Medulla oblongata (tissue), 1 donor: ENCODE data around the gene FCGR2B.
"Not testable (repeated sequence)": the region's sequence is repeated elsewhere in the genome, so short reads cannot be mapped to it uniquely, and the experiment has no call there.

Experiments
- DNase-seq: peaks from one replicate; pipeline ENCODE4 v3.0.0-alpha.2; 2015; ENCODE audit errors: extremely low spot score

FCGR2B gene

GRCh38 chr1:161662684-161663339, at the start of gene FCGR2B:
Gene FCGR2B (plus strand): TSS chr1:161663143. CDS start chr1:161663242, 99 bp downstream.
- not testable (repeated sequence) for DNase-seq

GRCh38 chr1:161616417-161616816, 46.5 kb upstream of the FCGR2B start:
- not testable (repeated sequence) for DNase-seq

GRCh38 chr1:161618517-161618916, 44.4 kb upstream of the FCGR2B start:
- DNase-seq: not testable (repeated sequence)

GRCh38 chr1:161620399-161620798, 42.5 kb upstream of the FCGR2B start:
- not testable (repeated sequence) for DNase-seq

GRCh38 chr1:161621181-161622000, 41.6 kb upstream of the FCGR2B start:
- peak; percentile 72 for DNase-seq

- not testable (repeated sequence) for DNase-seq
These were observed 40.9 kb upstream of the FCGR2B start for GRCh38 chr1:161622054-161622453.

- DNase-seq: not testable (repeated sequence)
These were observed 39.4 kb upstream of the FCGR2B start for GRCh38 chr1:161623401-161624051.

- not testable (repeated sequence) for DNase-seq
These were observed 38.3 kb upstream of the FCGR2B start for GRCh38 chr1:161624605-161625004.

GRCh38 chr1:161626445-161627146, 36.3 kb upstream of the FCGR2B start:
- DNase-seq: not testable (repeated sequence)

GRCh38 chr1:161630128-161630742, 32.7 kb upstream of the FCGR2B start:
- DNase-seq: not testable (repeated sequence)

GRCh38 chr1:161631076-161631475, 31.9 kb upstream of the FCGR2B start, which contains the start of gene FCGR3B:
Gene FCGR3B (minus strand): TSS chr1:161631176. CDS start chr1:161631094, 82 bp downstream.
- DNase-seq: no peak

- not testable (repeated sequence) for DNase-seq
These were observed 27.9 kb upstream of the FCGR2B start for GRCh38 chr1:161634993-161635392.

- peak; percentile 23 for DNase-seq
These were observed 26.7 kb upstream of the FCGR2B start for GRCh38 chr1:161636189-161636782.

GRCh38 chr1:161636976-161637375, 26.0 kb upstream of the FCGR2B start:
- DNase-seq: not testable (repeated sequence)

GRCh38 chr1:161638251-161638993, 24.5 kb upstream of the FCGR2B start:
- DNase-seq: not testable (repeated sequence)

GRCh38 chr1:161639203-161639602, 23.7 kb upstream of the FCGR2B start:
- DNase-seq: not testable (repeated sequence)

- DNase-seq: peak; percentile 67
These were observed 20.2 kb upstream of the FCGR2B start for GRCh38 chr1:161642697-161643096.

- not testable (repeated sequence) for DNase-seq
These were observed 19.3 kb upstream of the FCGR2B start for GRCh38 chr1:161643481-161644208.

GRCh38 chr1:161644855-161645254, 18.1 kb upstream of the FCGR2B start:
- not testable (repeated sequence) for DNase-seq
